ENCODE data around the gene PPP2R3A. TPM values are rescaled to one million over a fixed set of nuclear protein-coding genes. Genes with fewer than 3 reads are reported as not detected.

The PPP2R3A gene
- total and polyA plus RNA-seq, 2 donors (not counting 3 experiments of a cell fraction or from before 2014, with no cell fraction given): 3.3 to 14.6 TPM

GRCh38 chr3:135966271-135966961 is 888 bp downstream of the PPP2R3A start:
- Histone ChIP-seq H2AFZ (ENCODE audit: low read depth, low read length) (peak overlapping the region; percentile 67), H3K9ac (replicated peaks; ENCODE audit: extremely low read depth, insufficient read depth, low read length) (peak overlapping the region; percentile 88), H3K4me1 (ENCODE audit: control insufficient read depth, extremely low read depth, insufficient read depth, low read length) (peaks cover 10% of the 10 kb centered on the region), H3K9me3 (replicated peaks; ENCODE audit: control insufficient read depth, insufficient read depth, low read length) (no peaks in the 10 kb centered on the region), H3K4me2 (ENCODE audit: insufficient read depth, low read length) (peak overlapping the region; percentile 86), H3K9me1 (replicated peaks; ENCODE audit: control insufficient read depth, extremely low read depth, insufficient read depth, low read length) (no peaks in the 10 kb centered on the region), H3K79me2 (ENCODE audit: control insufficient read depth, insufficient read depth, low read length) (no peaks in the 10 kb centered on the region), H3K4me3 (replicated peaks in 1 of 3; ENCODE audit: insufficient read depth in 1 of 3, low read depth in 1 of 3, low read length in 3 of 3) (peak overlapping the region; percentile 61 to 95 (median 92)), H3K27me3 (ENCODE audit: control insufficient read depth in 2 of 2, insufficient read depth in 2 of 2, low read length in 2 of 2) (peaks cover 0 to 5% of the 10 kb centered on the region in 2 experiments), H3K36me3 (ENCODE audit: control insufficient read depth in 2 of 2, extremely low read depth in 1 of 2, insufficient read depth in 2 of 2, low read length in 2 of 2) (no peaks in the 10 kb centered on the region), H4K20me1 (replicated peaks; ENCODE audit: control insufficient read depth, extremely low read depth, insufficient read depth, low read length) (no peaks in the 10 kb centered on the region), H3K27ac (ENCODE audit: insufficient read depth, low read depth, low read length) (peak overlapping the region; percentile 63)
- CTCF ChIA-PET: interaction anchor here (1.0 to 4.0 kb wide), 5 partner anchors 25 to 786 kb away, joined by 3 to 52 read pairs (median 5); partner anchors contain the start of gene STAG1
- no peak for TF ChIP-seq JUN (IDR thresholded peaks at IDR 0.05; ENCODE audit: borderline replicate concordance, insufficient read depth, insufficient read length, low read depth)
- no peak for TF ChIP-seq POLR2AphosphoS5 (IDR thresholded peaks at IDR 0.05; ENCODE audit: insufficient read depth, low read depth, low read length)
- no peak for TF ChIP-seq POLR2A (IDR thresholded peaks at IDR 0.05; ENCODE audit: low read depth, low read length)
- no peak for TF ChIP-seq MAX (IDR thresholded peaks at IDR 0.05; ENCODE audit: insufficient read depth, insufficient read length)
- DNase-seq (ENCODE audit: low read depth, low spot score) (no peak), FAIRE-seq (no peak)
- BruUV-seq (replicated peaks): TSS peak; percentile 48
- intact Hi-C loops (cut with micrococcal nuclease): loop anchor here (1.0 kb wide), 3 partner anchors 76 to 1086 kb away; partner anchors contain the start of gene MSL2
- POLR2A ChIA-PET: interaction anchor here (0.9 to 1.3 kb wide), 4 partner anchors 25 to 1171 kb away, joined by 3 to 7 read pairs (median 4); partner anchors contain the start of gene EPHB1
- dilution Hi-C loops (cut with MboI; ENCODE audit: extremely low pct_ligation_motif_present, low sequenced_read_pairs): no loop called here

DNA sequence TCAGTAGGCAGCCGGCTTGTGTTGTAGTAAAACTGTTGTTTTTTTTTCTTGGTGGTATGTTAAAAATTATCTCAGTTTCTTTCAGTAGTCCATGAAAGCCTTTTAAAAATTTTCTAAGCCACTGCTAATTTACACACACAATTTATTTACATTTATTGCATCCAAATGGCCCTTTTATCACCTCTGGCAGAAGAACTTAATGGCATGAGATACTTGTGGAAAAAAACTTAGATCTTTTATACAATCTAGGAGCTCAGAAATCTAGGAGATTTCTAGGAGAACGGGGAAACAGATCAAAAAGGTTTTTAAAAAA is 1.4 kb downstream of the PPP2R3A start:
- H3K27ac ChIP-seq (ENCODE audit: insufficient read depth, low read depth, low read length): peak overlapping the region; percentile 63

More for the DNA sequence above, 1.4 kb downstream of the PPP2R3A start:
- TF ChIP-seq MYC (IDR thresholded peaks at IDR 0.05; ENCODE audit: low read depth, low read length): no peak
- no peak for TF ChIP-seq POLR2AphosphoS5 (IDR thresholded peaks at IDR 0.05; ENCODE audit: insufficient read depth, low read depth, low read length)
- no peak for TF ChIP-seq GATA2 (IDR thresholded peaks at IDR 0.05; ENCODE audit: insufficient read depth, insufficient read length, low read depth, low read length)
- no peak for TF ChIP-seq JUN (IDR thresholded peaks at IDR 0.05; ENCODE audit: borderline replicate concordance, insufficient read depth, insufficient read length, low read depth)
- TF ChIP-seq CTCF (IDR thresholded peaks at IDR 0.05; ENCODE audit: extremely low read depth in 1 of 2, insufficient read depth in 1 of 2, low read depth in 1 of 2, low read length in 2 of 2): no peak
- TF ChIP-seq FOS (IDR thresholded peaks at IDR 0.05; ENCODE audit: borderline replicate concordance, insufficient read depth, low read length): no peak
- TF ChIP-seq MAX (IDR thresholded peaks at IDR 0.05; ENCODE audit: insufficient read depth, insufficient read length): no peak
- DNase-seq (ENCODE audit: low read depth, low spot score): no peak
- Histone ChIP-seq H3K9me1 (replicated peaks; ENCODE audit: control insufficient read depth, extremely low read depth, insufficient read depth, low read length) (no peaks in the 10 kb centered on the region), H3K4me1 (ENCODE audit: control insufficient read depth, extremely low read depth, insufficient read depth, low read length) (peaks cover 10% of the 10 kb centered on the region), H4K20me1 (replicated peaks; ENCODE audit: control insufficient read depth, extremely low read depth, insufficient read depth, low read length) (no peaks in the 10 kb centered on the region), H3K9ac (replicated peaks; ENCODE audit: extremely low read depth, insufficient read depth, low read length) (peak overlapping the region; percentile 88), H3K79me2 (ENCODE audit: control insufficient read depth, insufficient read depth, low read length) (no peaks in the 10 kb centered on the region), H3K27me3 (ENCODE audit: control insufficient read depth in 2 of 2, insufficient read depth in 2 of 2, low read length in 2 of 2) (peaks cover 0 to 2% of the 10 kb centered on the region in 2 experiments), H3K4me2 (ENCODE audit: insufficient read depth, low read length) (peak overlapping the region; percentile 86), H2AFZ (ENCODE audit: low read depth, low read length) (no peak overlapping the region), H3K4me3 (replicated peaks in 1 of 3; ENCODE audit: insufficient read depth in 1 of 3, low read depth in 1 of 3, low read length in 3 of 3) (peak overlapping the region in 2 of 3 experiments; percentile 92 to 95), H3K36me3 (ENCODE audit: control insufficient read depth in 2 of 2, extremely low read depth in 1 of 2, insufficient read depth in 2 of 2, low read length in 2 of 2) (no peaks in the 10 kb centered on the region), H3K9me3 (replicated peaks; ENCODE audit: control insufficient read depth, insufficient read depth, low read length) (no peaks in the 10 kb centered on the region)
- ChIA-PET CTCF (interaction anchor here (1.0 to 4.0 kb wide), 3 partner anchors 25 to 75 kb away, joined by 3 to 52 read pairs (median 14); no protein-coding TSS in a partner anchor), POLR2A (interaction anchor here (1.3 kb wide), 1 partner anchor 75 kb away, joined by 7 read pairs; no protein-coding TSS in a partner anchor)
- no peak for FAIRE-seq
- intact Hi-C loops (cut with micrococcal nuclease) (loop anchor here (1.0 kb wide), 3 partner anchors 75 to 1085 kb away; partner anchors contain the start of gene MSL2), dilution Hi-C loops (cut with MboI; ENCODE audit: extremely low pct_ligation_motif_present, low sequenced_read_pairs) (no loop called here)
- no TSS peak for BruUV-seq (replicated peaks)

Data from endothelial cell of umbilical vein (primary cell).